ENCODE measurements around the gene PPP2R2B.
"Not testable (repeated sequence)": the region's sequence is repeated elsewhere in the genome, so short reads cannot be mapped to it uniquely, and the experiment has no call there.

PPP2R2B gene

GRCh38 chr5:146620669-146621051 is 257.9 kb downstream of the PPP2R2B start:
- no peak for DNase-seq (ENCODE audit: low read depth)
- H3K4me3 ChIP-seq (ENCODE audit: low read depth, low read length): no peak overlapping the region
- TF ChIP-seq, protein P1, sequence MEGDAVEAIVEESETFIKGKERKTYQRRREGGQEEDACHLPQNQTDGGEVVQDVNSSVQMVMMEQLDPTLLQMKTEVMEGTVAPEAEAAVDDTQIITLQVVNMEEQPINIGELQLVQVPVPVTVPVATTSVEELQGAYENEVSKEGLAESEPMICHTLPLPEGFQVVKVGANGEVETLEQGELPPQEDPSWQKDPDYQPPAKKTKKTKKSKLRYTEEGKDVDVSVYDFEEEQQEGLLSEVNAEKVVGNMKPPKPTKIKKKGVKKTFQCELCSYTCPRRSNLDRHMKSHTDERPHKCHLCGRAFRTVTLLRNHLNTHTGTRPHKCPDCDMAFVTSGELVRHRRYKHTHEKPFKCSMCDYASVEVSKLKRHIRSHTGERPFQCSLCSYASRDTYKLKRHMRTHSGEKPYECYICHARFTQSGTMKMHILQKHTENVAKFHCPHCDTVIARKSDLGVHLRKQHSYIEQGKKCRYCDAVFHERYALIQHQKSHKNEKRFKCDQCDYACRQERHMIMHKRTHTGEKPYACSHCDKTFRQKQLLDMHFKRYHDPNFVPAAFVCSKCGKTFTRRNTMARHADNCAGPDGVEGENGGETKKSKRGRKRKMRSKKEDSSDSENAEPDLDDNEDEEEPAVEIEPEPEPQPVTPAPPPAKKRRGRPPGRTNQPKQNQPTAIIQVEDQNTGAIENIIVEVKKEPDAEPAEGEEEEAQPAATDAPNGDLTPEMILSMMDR (conservative IDR thresholded peaks at IDR 0.05; ENCODE audit: low read depth, low read length): no peak

GRCh38 chr5:146620031-146620668 is 258.4 kb downstream of the PPP2R2B start:
- H3K4me3 ChIP-seq (ENCODE audit: low read depth, low read length): no peak overlapping the region
- DNase-seq (ENCODE audit: low read depth): no peak
- TF ChIP-seq, protein P1 (conservative IDR thresholded peaks at IDR 0.05; ENCODE audit: low read depth, low read length): no peak

DNA sequence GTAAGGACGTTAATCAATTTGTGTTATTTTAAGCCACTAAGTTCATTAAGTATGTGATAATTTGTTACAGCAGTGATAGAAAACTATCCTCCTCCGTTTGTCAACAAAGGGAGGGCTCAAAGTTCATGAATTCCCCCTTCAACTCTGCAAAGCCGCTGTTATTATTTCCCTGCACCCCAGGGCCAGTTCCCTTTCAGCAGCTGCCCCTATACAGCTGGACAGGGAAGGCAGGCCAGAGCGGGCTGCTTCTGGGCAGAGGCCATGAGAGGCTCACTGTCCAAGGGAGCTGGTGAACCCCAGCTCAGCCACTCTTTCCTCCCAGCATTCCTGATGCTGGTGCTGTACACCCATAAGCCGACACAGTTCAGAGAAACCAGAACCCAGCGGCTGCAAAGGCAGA is 260.1 kb downstream of the PPP2R2B start:
- no peak overlapping the region for H3K4me3 ChIP-seq (ENCODE audit: low read depth, low read length)
- TF ChIP-seq, protein P1 (conservative IDR thresholded peaks at IDR 0.05; ENCODE audit: low read depth, low read length): no peak
- no peak for DNase-seq (ENCODE audit: low read depth)

GRCh38 chr5:146609731-146610130 is 268.8 kb downstream of the PPP2R2B start:
- H3K4me3 ChIP-seq (ENCODE audit: low read depth, low read length); DNase-seq (ENCODE audit: low read depth): not testable (repeated sequence)

DNA sequence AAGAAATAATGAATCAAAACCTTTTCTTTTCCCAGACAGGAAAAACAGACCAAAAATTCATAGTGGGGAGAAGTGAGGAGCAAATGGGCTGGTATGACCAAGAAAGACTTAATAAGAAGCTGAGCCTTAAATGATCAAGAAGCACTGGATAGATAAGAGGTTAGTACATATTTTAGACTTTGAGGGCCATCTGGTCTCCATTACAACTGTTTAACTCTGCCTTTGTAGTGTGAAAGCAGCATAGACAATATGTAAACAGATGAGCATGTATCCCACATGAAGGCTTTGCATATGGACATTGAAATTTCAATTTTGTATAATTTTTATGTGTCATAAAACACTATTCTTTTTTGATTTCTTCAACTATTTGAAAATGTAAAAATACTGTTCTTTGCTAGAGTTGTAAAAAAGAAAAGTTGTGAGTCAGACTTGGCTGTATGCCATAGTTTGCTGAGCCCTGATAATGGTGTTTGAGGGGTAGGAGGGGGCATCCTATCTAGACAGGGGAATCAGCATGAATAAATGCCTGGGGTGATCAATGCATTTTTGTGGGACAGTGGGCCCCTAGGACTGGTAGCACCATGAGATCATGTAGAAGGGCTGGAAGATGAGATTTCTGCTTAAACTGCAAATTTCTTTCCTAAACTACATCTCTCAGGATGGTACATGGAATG is 270.8 kb downstream of the PPP2R2B start:
- peak; percentile 5 for DNase-seq (ENCODE audit: low read depth)
- TF ChIP-seq, protein P1 (conservative IDR thresholded peaks at IDR 0.05; ENCODE audit: low read depth, low read length): no peak

DNA sequence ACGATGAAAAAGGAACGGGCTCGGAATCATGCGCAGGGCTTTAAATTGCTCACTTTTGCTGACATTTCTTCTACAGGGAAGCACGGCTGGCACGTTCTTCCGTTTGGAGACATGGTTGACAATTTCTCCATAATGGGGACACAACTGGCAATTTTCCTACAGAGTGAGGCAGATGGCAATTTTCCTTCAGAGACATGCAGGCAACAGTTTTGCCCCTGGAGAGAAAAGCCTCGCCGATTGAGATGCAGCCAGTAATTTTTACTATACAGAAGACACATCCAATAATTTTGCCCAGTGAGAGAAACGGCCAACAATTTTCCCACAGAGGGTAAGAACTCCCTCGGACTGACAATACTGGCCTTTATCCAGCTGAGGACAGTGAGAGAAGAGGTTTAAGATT is 271.7 kb downstream of the PPP2R2B start:
- TF ChIP-seq, protein P1 (conservative IDR thresholded peaks at IDR 0.05; ENCODE audit: low read depth, low read length): no peak
- DNase-seq (ENCODE audit: low read depth): no peak
- no peak overlapping the region for H3K4me3 ChIP-seq (ENCODE audit: low read depth, low read length)

More for the DNA sequence above, 270.8 kb downstream of the PPP2R2B start:
- no peak overlapping the region for H3K4me3 ChIP-seq (ENCODE audit: low read depth, low read length)

GRCh38 chr5:146600376-146600775 is 278.2 kb downstream of the PPP2R2B start:
- no peak overlapping the region for H3K4me3 ChIP-seq (ENCODE audit: low read depth, low read length)
- TF ChIP-seq, protein P1 (conservative IDR thresholded peaks at IDR 0.05; ENCODE audit: low read depth, low read length): no peak
- no peak for DNase-seq (ENCODE audit: low read depth)
